ENCODE data around the gene CHD2. TPM values are rescaled to one million over a fixed set of nuclear protein-coding genes. Genes with fewer than 3 reads are reported as not detected.
A peak's percentile ranks its signal among the peaks of the same experiment; 100 is the strongest.
"Not testable (repeated sequence)": the region's sequence is repeated elsewhere in the genome, so short reads cannot be mapped to it uniquely, and the experiment has no call there.

Gene CHD2
- total RNA-seq, 1 donor from 2014 or later, result 165 TPM

GRCh38 chr15:93035953-93036810 is 136.1 kb downstream of the CHD2 start:
- no peak for DNase-seq

GRCh38 chr15:93036951-93037819 is 137.1 kb downstream of the CHD2 start:
- peak; percentile 23 for DNase-seq

- DNase-seq, result no peak
These were observed 137.9 kb downstream of the CHD2 start for GRCh38 chr15:93037820-93038705.

- not testable (repeated sequence) for DNase-seq
These were observed 139.6 kb downstream of the CHD2 start for GRCh38 chr15:93039562-93040287.

GRCh38 chr15:93040288-93041158 is 140.4 kb downstream of the CHD2 start:
- DNase-seq, result no peak

GRCh38 chr15:93041159-93041547 is 141.0 kb downstream of the CHD2 start:
- DNase-seq, result no peak

GRCh38 chr15:93042211-93042610 is 142.1 kb downstream of the CHD2 start:
- DNase-seq, result no peak

GRCh38 chr15:93042691-93043378 is 142.7 kb downstream of the CHD2 start:
- DNase-seq, result no peak

GRCh38 chr15:93043621-93044300 is 143.6 kb downstream of the CHD2 start:
- DNase-seq, result no peak

- DNase-seq, result no peak
These were observed 144.4 kb downstream of the CHD2 start for GRCh38 chr15:93044301-93045190.

- DNase-seq, result no peak
These were observed 145.2 kb downstream of the CHD2 start for GRCh38 chr15:93045191-93045785.

GRCh38 chr15:93046120-93046519 is 146.0 kb downstream of the CHD2 start:
- DNase-seq, result no peak

GRCh38 chr15:93046721-93047120 is 146.6 kb downstream of the CHD2 start:
- no peak for DNase-seq

- DNase-seq, result no peak
These were observed 147.7 kb downstream of the CHD2 start for GRCh38 chr15:93047621-93048425.

GRCh38 chr15:93048426-93048721 is 148.2 kb downstream of the CHD2 start:
- DNase-seq, result no peak

- no peak for DNase-seq
These were observed 148.6 kb downstream of the CHD2 start for GRCh38 chr15:93048759-93049161.

- DNase-seq, result no peak
These were observed 149.1 kb downstream of the CHD2 start for GRCh38 chr15:93049233-93049632.
